A673 (cell line): Measurements from ENCODE around the gene OR51A7. TPM values are rescaled to one million over a fixed set of nuclear protein-coding genes. Genes with fewer than 3 reads are reported as not detected.
"Not testable (repeated sequence)": the region's sequence is repeated elsewhere in the genome, so short reads cannot be mapped to it uniquely, and the experiment has no call there.

Experiments used
- Bru-seq: library from RNA; stranded (reverse); fragments of 400-500 nt; gene quantifications from one replicate; lab custom pipeline; 2021; lab: Mats Ljungman, UMichigan
- BruChase-seq, 2 experiments: library from RNA; stranded (reverse); fragments of 400-500 nt; gene quantifications; one replicate each; lab custom pipeline; 2021; lab: Mats Ljungman, UMichigan
- BruUV-seq: library from RNA; stranded (reverse); fragments of 400-500 nt; replicated peaks from 2 replicates; lab custom pipeline; 2021; lab: Mats Ljungman, UMichigan
- CTCF ChIA-PET: fragments of 300-600 bp; sonication (Branson Sonifier 250); formaldehyde crosslinking; loops from one replicate; lab custom pipeline; 2022; ENCODE audit warnings: antibody characterized with exemption; lab: Charles Lee
- POLR2A ChIA-PET: fragments of 300-600 bp; sonication (Branson Sonifier 250); formaldehyde crosslinking; loops from one replicate; lab custom pipeline; 2022; ENCODE audit warnings: antibody characterized with exemption; ENCODE audit not compliant: low non-redundant PET; lab: Charles Lee
- DNase-seq: peaks from one replicate; pipeline ENCODE4 v3.0.0-alpha.2; 2015; ENCODE audit warnings: low spot score
- H3K27ac ChIP-seq: fragments of 200-600 bp; sonication (generic); 2 replicates; pipeline ENCODE4 v1.5.1; 2016; ENCODE audit warnings: mixed run types, low read depth, mild to moderate bottlenecking, mixed read lengths, antibody characterized with exemption, low read length; ENCODE audit not compliant: poor library complexity, severe bottlenecking
- H3K27me3 ChIP-seq: fragments of 200-600 bp; sonication (generic); replicated peaks from 2 replicates; pipeline ENCODE4 v1.6.1; 2017; ENCODE audit warnings: mixed run types, low read depth, mild to moderate bottlenecking, mixed read lengths, antibody characterized with exemption, low read length; ENCODE audit not compliant: insufficient read depth, poor library complexity
- H3K36me3 ChIP-seq: fragments of 200-600 bp; sonication (generic); 2 replicates; pipeline ENCODE4 v1.6.1; 2016; ENCODE audit warnings: mixed run types, mild to moderate bottlenecking, mixed read lengths, antibody characterized with exemption, low read length; ENCODE audit not compliant: insufficient read depth, poor library complexity, severe bottlenecking
- H3K4me1 ChIP-seq: fragments of 200-600 bp; sonication (generic); 2 replicates; pipeline ENCODE4 v1.6.1; 2017; ENCODE audit warnings: mixed run types, mild to moderate bottlenecking, mixed read lengths, antibody characterized with exemption, low read length; ENCODE audit not compliant: insufficient read depth, poor library complexity, severe bottlenecking
- H3K4me3 ChIP-seq: fragments of 200-600 bp; sonication (generic); 2 replicates; pipeline ENCODE4 v1.5.1; 2016; ENCODE audit warnings: low read depth, mixed run types, mild to moderate bottlenecking, mixed read lengths, low read length; ENCODE audit not compliant: poor library complexity, severe bottlenecking
- H3K9me3 ChIP-seq: fragments of 200-600 bp; sonication (generic); 2 replicates; pipeline ENCODE4 v1.6.1; 2016; ENCODE audit warnings: mixed run types, low read depth, mild to moderate bottlenecking, mixed read lengths, antibody characterized with exemption, low read length; ENCODE audit not compliant: poor library complexity, severe bottlenecking
- EZH2 ChIP-seq: fragments of 200-600 bp; sonication (generic); IDR thresholded peaks from 2 replicates; pipeline ENCODE4 v1.6.1; 2017; ENCODE audit warnings: borderline replicate concordance, low read depth, mild to moderate bottlenecking, mixed read lengths, antibody characterized with exemption, low read length; ENCODE audit not compliant: poor library complexity, severe bottlenecking
- intact Hi-C: fragments of 100-400 bp; cut with micrococcal nuclease; formaldehyde crosslinking; loops from one replicate; pipeline ENCODE4 v1.10.0; 2022; ENCODE audit not compliant: unreplicated experiment
- long read RNA-seq: library from polyadenylated mRNA; stranded (forward); transcript quantifications from one replicate; pipeline ENCODE4 v2.0.0, GENCODE V29; 2022
- total RNA-seq: library from RNA; stranded (reverse); gene quantifications from 2 replicates; pipeline ENCODE4 v1.2.3, GENCODE V29; 2021
- TF ChIP-seq, protein P1 (sequence below): fragments of 300-800, 200-600 bp; sonication (generic); conservative IDR thresholded peaks from 2 replicates; pipeline ENCODE4 v1.5.1; 2017; ENCODE audit warnings: low read depth, mild to moderate bottlenecking, antibody characterized with exemption, low read length, moderate library complexity, mixed read lengths

OR51A7 gene, protein sequence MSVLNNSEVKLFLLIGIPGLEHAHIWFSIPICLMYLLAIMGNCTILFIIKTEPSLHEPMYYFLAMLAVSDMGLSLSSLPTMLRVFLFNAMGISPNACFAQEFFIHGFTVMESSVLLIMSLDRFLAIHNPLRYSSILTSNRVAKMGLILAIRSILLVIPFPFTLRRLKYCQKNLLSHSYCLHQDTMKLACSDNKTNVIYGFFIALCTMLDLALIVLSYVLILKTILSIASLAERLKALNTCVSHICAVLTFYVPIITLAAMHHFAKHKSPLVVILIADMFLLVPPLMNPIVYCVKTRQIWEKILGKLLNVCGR
- not detected in 2 replicates for total RNA-seq
- not detected for Bru-seq, nascent RNA
- not detected for BruChase-seq, experiment 1, labeled RNA remaining after a 2-hour chase
- BruChase-seq, experiment 2, labeled RNA remaining after a 6-hour chase: not detected
- long read RNA-seq: 0 reads

GRCh38 chr11:4903484-4903883, at the start of gene OR51A7:
Gene OR51A7 (plus strand): TSS chr11:4903783. CDS start chr11:4907370, 3,587 bp downstream.
- H3K27ac ChIP-seq: no peak within 1 kb of the TSS
- intact Hi-C loops: no loop called here
- TF ChIP-seq, protein P1, sequence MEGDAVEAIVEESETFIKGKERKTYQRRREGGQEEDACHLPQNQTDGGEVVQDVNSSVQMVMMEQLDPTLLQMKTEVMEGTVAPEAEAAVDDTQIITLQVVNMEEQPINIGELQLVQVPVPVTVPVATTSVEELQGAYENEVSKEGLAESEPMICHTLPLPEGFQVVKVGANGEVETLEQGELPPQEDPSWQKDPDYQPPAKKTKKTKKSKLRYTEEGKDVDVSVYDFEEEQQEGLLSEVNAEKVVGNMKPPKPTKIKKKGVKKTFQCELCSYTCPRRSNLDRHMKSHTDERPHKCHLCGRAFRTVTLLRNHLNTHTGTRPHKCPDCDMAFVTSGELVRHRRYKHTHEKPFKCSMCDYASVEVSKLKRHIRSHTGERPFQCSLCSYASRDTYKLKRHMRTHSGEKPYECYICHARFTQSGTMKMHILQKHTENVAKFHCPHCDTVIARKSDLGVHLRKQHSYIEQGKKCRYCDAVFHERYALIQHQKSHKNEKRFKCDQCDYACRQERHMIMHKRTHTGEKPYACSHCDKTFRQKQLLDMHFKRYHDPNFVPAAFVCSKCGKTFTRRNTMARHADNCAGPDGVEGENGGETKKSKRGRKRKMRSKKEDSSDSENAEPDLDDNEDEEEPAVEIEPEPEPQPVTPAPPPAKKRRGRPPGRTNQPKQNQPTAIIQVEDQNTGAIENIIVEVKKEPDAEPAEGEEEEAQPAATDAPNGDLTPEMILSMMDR: no peak
- TF ChIP-seq EZH2: no peak
- H3K36me3 ChIP-seq: no peaks in the 10 kb centered on the region
- POLR2A ChIA-PET: no interaction called here
- no peaks in the 10 kb centered on the region for H3K4me1 ChIP-seq
- H3K4me3 ChIP-seq: no peak within 1 kb of the TSS
- no peaks in the 10 kb centered on the region for H3K9me3 ChIP-seq
- CTCF ChIA-PET: no interaction called here
- no TSS peak for BruUV-seq
- H3K27me3 ChIP-seq: no peaks in the 10 kb centered on the region
- DNase-seq: no peak

DNA sequence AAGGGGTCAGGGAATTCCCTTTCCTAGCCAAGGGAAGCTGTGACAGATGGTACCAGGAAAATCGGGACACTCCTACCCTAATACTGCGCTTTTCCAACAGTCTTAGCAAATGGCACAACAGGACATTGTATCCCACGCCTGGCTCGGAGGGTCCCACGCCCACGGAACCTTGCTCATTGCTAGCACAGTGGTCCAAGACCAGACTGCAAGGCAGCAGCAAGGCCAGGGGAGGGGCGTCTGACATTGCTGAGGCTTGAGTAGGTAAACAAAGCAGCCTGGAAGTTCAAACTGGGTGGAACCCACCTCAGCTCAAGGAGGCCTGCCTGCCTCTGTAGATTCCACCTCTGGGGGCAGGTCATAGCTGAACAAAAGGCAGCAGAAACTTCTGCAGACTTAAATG, 49.3 kb upstream of the OR51A7 start:
- H3K27ac ChIP-seq, POLR2A ChIA-PET, H3K9me3 ChIP-seq, intact Hi-C loops, BruUV-seq, CTCF ChIA-PET, DNase-seq, H3K36me3 ChIP-seq, H3K4me1 ChIP-seq, H3K27me3 ChIP-seq, H3K4me3 ChIP-seq: not testable (repeated sequence)

DNA sequence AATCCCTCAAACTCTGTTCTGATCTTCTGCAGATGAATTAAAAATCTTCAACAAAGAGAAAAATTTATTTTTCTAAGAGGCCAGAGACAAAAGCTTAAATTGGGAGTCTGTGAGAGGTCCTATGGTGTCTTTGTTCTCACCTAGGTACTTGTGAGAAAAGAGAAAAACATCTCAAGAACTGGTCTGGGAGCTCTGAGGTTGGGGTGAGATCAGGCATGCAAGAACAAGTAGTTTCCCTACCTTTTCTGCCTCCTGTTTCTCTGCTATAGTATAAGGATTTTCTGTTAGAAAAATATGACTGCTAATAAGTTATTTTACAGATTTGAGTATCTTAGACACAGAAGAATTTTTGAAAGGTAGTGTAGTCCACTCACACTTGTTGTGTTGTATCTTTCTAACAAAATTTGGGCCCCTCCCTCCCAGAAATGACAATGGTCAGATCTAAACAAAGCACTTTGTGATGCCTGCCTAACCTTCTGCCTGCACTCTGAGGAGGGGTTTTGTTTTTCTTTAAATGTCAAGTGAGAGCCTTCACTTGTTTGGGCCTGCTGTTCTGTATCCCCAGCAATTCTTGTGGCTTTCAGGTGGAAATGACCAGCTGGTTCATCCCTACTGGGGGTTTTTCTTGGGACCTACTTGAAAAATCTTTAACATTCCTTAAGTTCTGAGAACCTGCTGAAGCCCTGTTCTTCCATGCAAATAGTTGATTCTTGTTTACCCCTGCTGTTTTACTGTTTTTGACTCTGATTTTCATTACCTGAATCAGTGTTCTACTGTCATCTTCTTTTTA, 40.9 kb upstream of the OR51A7 start:
- no TSS peak for BruUV-seq
- TF ChIP-seq EZH2: no peak
- TF ChIP-seq, protein P1: no peak
- Histone ChIP-seq H3K27me3 (no peaks in the 10 kb centered on the region), H3K27ac (no peak overlapping the region), H3K36me3 (no peaks in the 10 kb centered on the region), H3K9me3 (no peaks in the 10 kb centered on the region), H3K4me1 (no peaks in the 10 kb centered on the region), H3K4me3 (no peak overlapping the region)
- POLR2A ChIA-PET: no interaction called here
- CTCF ChIA-PET: no interaction called here
- intact Hi-C loops: no loop called here
- DNase-seq: no peak
